ENCODE measurements around the gene CTIF.

Gene CTIF

GRCh38 chr18:48847807-48848486 lies 309.1 kb downstream of the CTIF start:
- H2BK12ac ChIP-seq (ENCODE audit: low read length) = peak overlapping the region; percentile 91
- peak overlapping the region; percentile 2 for H2BK15ac ChIP-seq (ENCODE audit: low read length)
- DNase-seq (ENCODE audit: low spot score) = no peak
- H2AFZ ChIP-seq (ENCODE audit: low read length) = peak overlapping the region; percentile 43
- H3K79me1 ChIP-seq (ENCODE audit: low read depth, low read length) = no peaks in the 10 kb centered on the region
- no peak overlapping the region for H3K9ac ChIP-seq (ENCODE audit: low read depth, low read length, poor library complexity)
- H3K36me3 ChIP-seq (replicated peaks in 1 of 2; ENCODE audit: control insufficient read depth in 2 of 2, insufficient read depth in 2 of 2, low read length in 2 of 2) = no peaks in the 10 kb centered on the region
- H3K9me3 ChIP-seq (replicated peaks in 1 of 2; ENCODE audit: control insufficient read depth in 2 of 2, insufficient read depth in 1 of 2, low read depth in 1 of 2, low read length in 2 of 2) = no peaks in the 10 kb centered on the region
- no CpG with 5 or more reads among the region's 11 CpGs for WGBS, 2 donors (ENCODE audit: extremely low coverage in 2 of 2, insufficient read length in 2 of 2, insufficient replicate concordance in 1 of 2)
- peak overlapping the region; percentile 78 for H2BK5ac ChIP-seq (ENCODE audit: low read length)
- H3K4me2 ChIP-seq (ENCODE audit: insufficient read depth, low read length, poor library complexity, severe bottlenecking) = no peak overlapping the region
- peak overlapping the region; percentile 44 for H4K91ac ChIP-seq (ENCODE audit: low read depth, low read length, poor library complexity)
- H3K14ac ChIP-seq (ENCODE audit: low read length) = peak overlapping the region; percentile 42
- peak overlapping the region; percentile 45 for H3K4ac ChIP-seq (ENCODE audit: low read length)
- H3K18ac ChIP-seq (ENCODE audit: low read length) = peak overlapping the region; percentile 93
- H3K4me1 ChIP-seq (ENCODE audit: control insufficient read depth in 2 of 2, insufficient read depth in 1 of 2, low read depth in 1 of 2, low read length in 2 of 2) = peaks cover 27 to 39% of the 10 kb centered on the region in 2 donors
- H2BK120ac ChIP-seq (ENCODE audit: low read depth, low read length) = peak overlapping the region; percentile 10
- H3K27ac ChIP-seq (replicated peaks; ENCODE audit: low read length) = peak overlapping the region; percentile 65
- H3K23ac ChIP-seq (ENCODE audit: low read depth, low read length, poor library complexity) = no peak overlapping the region
- H2AK5ac ChIP-seq (ENCODE audit: low read depth, low read length) = peak overlapping the region; percentile 87
- no peaks in the 10 kb centered on the region for H3K27me3 ChIP-seq (ENCODE audit: control insufficient read depth in 3 of 3, insufficient read depth in 3 of 3, low read depth in 1 of 3, low read length in 3 of 3)
- no peak overlapping the region for H4K8ac ChIP-seq (ENCODE audit: low read depth, low read length)
- H3K4me3 ChIP-seq (ENCODE audit: low read length in 2 of 2) = no peak overlapping the region

GRCh38 chr18:48848641-48849143 lies 309.9 kb downstream of the CTIF start:
- no peaks in the 10 kb centered on the region for H3K36me3 ChIP-seq (replicated peaks in 1 of 2; ENCODE audit: control insufficient read depth in 2 of 2, insufficient read depth in 2 of 2, low read length in 2 of 2)
- H2AFZ ChIP-seq (ENCODE audit: low read length) = peak overlapping the region; percentile 43
- H3K27ac ChIP-seq (replicated peaks; ENCODE audit: low read length) = peak overlapping the region; percentile 65
- H3K4me3 ChIP-seq (ENCODE audit: low read length in 2 of 2) = no peak overlapping the region
- no peak overlapping the region for H4K8ac ChIP-seq (ENCODE audit: low read depth, low read length)
- H4K91ac ChIP-seq (ENCODE audit: low read depth, low read length, poor library complexity) = peak overlapping the region; percentile 44
- H2BK120ac ChIP-seq (ENCODE audit: low read depth, low read length) = peak overlapping the region; percentile 10
- peak overlapping the region; percentile 13 for H3K4me2 ChIP-seq (ENCODE audit: insufficient read depth, low read length, poor library complexity, severe bottlenecking)
- peak overlapping the region; percentile 91 for H2BK12ac ChIP-seq (ENCODE audit: low read length)
- H2BK5ac ChIP-seq (ENCODE audit: low read length) = peak overlapping the region; percentile 78
- H2AK5ac ChIP-seq (ENCODE audit: low read depth, low read length) = peak overlapping the region; percentile 87
- H3K14ac ChIP-seq (ENCODE audit: low read length) = peak overlapping the region; percentile 42
- H3K18ac ChIP-seq (ENCODE audit: low read length) = peak overlapping the region; percentile 93
- H3K4ac ChIP-seq (ENCODE audit: low read length) = peak overlapping the region; percentile 45
- no peaks in the 10 kb centered on the region for H3K79me1 ChIP-seq (ENCODE audit: low read depth, low read length)
- no peak overlapping the region for H3K9ac ChIP-seq (ENCODE audit: low read depth, low read length, poor library complexity)
- no peaks in the 10 kb centered on the region for H3K27me3 ChIP-seq (ENCODE audit: control insufficient read depth in 3 of 3, insufficient read depth in 3 of 3, low read depth in 1 of 3, low read length in 3 of 3)
- H3K9me3 ChIP-seq (replicated peaks in 1 of 2; ENCODE audit: control insufficient read depth in 2 of 2, insufficient read depth in 1 of 2, low read depth in 1 of 2, low read length in 2 of 2) = no peaks in the 10 kb centered on the region
- WGBS, 2 donors (ENCODE audit: extremely low coverage in 2 of 2, insufficient read length in 2 of 2, insufficient replicate concordance in 1 of 2) = no CpG with 5 or more reads among the region's 13 CpGs
- DNase-seq (ENCODE audit: low spot score) = no peak
- H3K23ac ChIP-seq (ENCODE audit: low read depth, low read length, poor library complexity) = no peak overlapping the region
- H2BK15ac ChIP-seq (ENCODE audit: low read length) = peak overlapping the region; percentile 2
- peaks cover 27 to 33% of the 10 kb centered on the region in 2 donors for H3K4me1 ChIP-seq (ENCODE audit: control insufficient read depth in 2 of 2, insufficient read depth in 1 of 2, low read depth in 1 of 2, low read length in 2 of 2)

- Histone ChIP-seq H2BK15ac (ENCODE audit: low read length) (peak overlapping the region; percentile 89), H3K4me3 (ENCODE audit: low read length in 2 of 2) (no peak overlapping the region), H2AK5ac (ENCODE audit: low read depth, low read length) (peak overlapping the region; percentile 67), H2BK5ac (ENCODE audit: low read length) (peak overlapping the region; percentile 42), H3K9ac (ENCODE audit: low read depth, low read length, poor library complexity) (peak overlapping the region; percentile 68), H3K36me3 (replicated peaks in 1 of 2; ENCODE audit: control insufficient read depth in 2 of 2, insufficient read depth in 2 of 2, low read length in 2 of 2) (peaks cover 0 to 2% of the 10 kb centered on the region in 2 donors), H3K9me3 (replicated peaks in 1 of 2; ENCODE audit: control insufficient read depth in 2 of 2, insufficient read depth in 1 of 2, low read depth in 1 of 2, low read length in 2 of 2) (no peaks in the 10 kb centered on the region), H3K23ac (ENCODE audit: low read depth, low read length, poor library complexity) (peak overlapping the region; percentile 46), H3K4me1 (ENCODE audit: control insufficient read depth in 2 of 2, insufficient read depth in 1 of 2, low read depth in 1 of 2, low read length in 2 of 2) (peaks cover 25 to 27% of the 10 kb centered on the region in 2 donors), H4K8ac (ENCODE audit: low read depth, low read length) (no peak overlapping the region), H3K4me2 (ENCODE audit: insufficient read depth, low read length, poor library complexity, severe bottlenecking) (no peak overlapping the region), H2BK120ac (ENCODE audit: low read depth, low read length) (no peak overlapping the region), H3K27ac (replicated peaks; ENCODE audit: low read length) (no peak overlapping the region), H3K18ac (ENCODE audit: low read length) (peak overlapping the region; percentile 88), H3K14ac (ENCODE audit: low read length) (peak overlapping the region; percentile 77), H3K4ac (ENCODE audit: low read length) (peak overlapping the region; percentile 19), H3K27me3 (ENCODE audit: control insufficient read depth in 3 of 3, insufficient read depth in 3 of 3, low read depth in 1 of 3, low read length in 3 of 3) (no peaks in the 10 kb centered on the region), H2BK12ac (ENCODE audit: low read length) (peak overlapping the region; percentile 53), H3K79me1 (ENCODE audit: low read depth, low read length) (no peaks in the 10 kb centered on the region), H4K91ac (ENCODE audit: low read depth, low read length, poor library complexity) (no peak overlapping the region), H2AFZ (ENCODE audit: low read length) (peak overlapping the region; percentile 64)
- DNase-seq (ENCODE audit: low spot score) = no peak
- WGBS, 2 donors (ENCODE audit: extremely low coverage in 2 of 2, insufficient read length in 2 of 2, insufficient replicate concordance in 1 of 2) = no CpG with 5 or more reads among the region's 17 CpGs
These were observed 312.2 kb downstream of the CTIF start for GRCh38 chr18:48850822-48851598.

- no peak overlapping the region for H3K4me2 ChIP-seq (ENCODE audit: insufficient read depth, low read length, poor library complexity, severe bottlenecking)
- H3K4me3 ChIP-seq (ENCODE audit: low read length in 2 of 2) = no peak overlapping the region
- peak overlapping the region; percentile 67 for H2AK5ac ChIP-seq (ENCODE audit: low read depth, low read length)
- H3K4me1 ChIP-seq (ENCODE audit: control insufficient read depth in 2 of 2, insufficient read depth in 1 of 2, low read depth in 1 of 2, low read length in 2 of 2) = peaks cover 25 to 27% of the 10 kb centered on the region in 2 donors
- no peak overlapping the region for H3K9ac ChIP-seq (ENCODE audit: low read depth, low read length, poor library complexity)
- H3K79me1 ChIP-seq (ENCODE audit: low read depth, low read length) = no peaks in the 10 kb centered on the region
- H2BK15ac ChIP-seq (ENCODE audit: low read length) = peak overlapping the region; percentile 89
- peaks cover 0 to 2% of the 10 kb centered on the region in 2 donors for H3K36me3 ChIP-seq (replicated peaks in 1 of 2; ENCODE audit: control insufficient read depth in 2 of 2, insufficient read depth in 2 of 2, low read length in 2 of 2)
- peak overlapping the region; percentile 64 for H2AFZ ChIP-seq (ENCODE audit: low read length)
- H3K14ac ChIP-seq (ENCODE audit: low read length) = no peak overlapping the region
- no peak overlapping the region for H3K4ac ChIP-seq (ENCODE audit: low read length)
- H4K91ac ChIP-seq (ENCODE audit: low read depth, low read length, poor library complexity) = no peak overlapping the region
- no peak overlapping the region for H2BK120ac ChIP-seq (ENCODE audit: low read depth, low read length)
- no peak overlapping the region for H3K23ac ChIP-seq (ENCODE audit: low read depth, low read length, poor library complexity)
- no peak overlapping the region for H3K27ac ChIP-seq (replicated peaks; ENCODE audit: low read length)
- DNase-seq (ENCODE audit: low spot score) = no peak
- no peaks in the 10 kb centered on the region for H3K9me3 ChIP-seq (replicated peaks in 1 of 2; ENCODE audit: control insufficient read depth in 2 of 2, insufficient read depth in 1 of 2, low read depth in 1 of 2, low read length in 2 of 2)
- no peak overlapping the region for H4K8ac ChIP-seq (ENCODE audit: low read depth, low read length)
- peak overlapping the region; percentile 88 for H3K18ac ChIP-seq (ENCODE audit: low read length)
- H2BK5ac ChIP-seq (ENCODE audit: low read length) = no peak overlapping the region
- no CpG with 5 or more reads among the region's 7 CpGs for WGBS, 2 donors (ENCODE audit: extremely low coverage in 2 of 2, insufficient read length in 2 of 2, insufficient replicate concordance in 1 of 2)
- no peak overlapping the region for H2BK12ac ChIP-seq (ENCODE audit: low read length)
- no peaks in the 10 kb centered on the region for H3K27me3 ChIP-seq (ENCODE audit: control insufficient read depth in 3 of 3, insufficient read depth in 3 of 3, low read depth in 1 of 3, low read length in 3 of 3)
These were observed 312.7 kb downstream of the CTIF start for GRCh38 chr18:48851599-48851960.
